Breast epithelium (tissue), 4 donors: ENCODE results near the gene NCS1. TPM values are rescaled to one million over a fixed set of nuclear protein-coding genes. Genes with fewer than 3 reads are reported as not detected.
"Not testable (repeated sequence)": the region's sequence is repeated elsewhere in the genome, so short reads cannot be mapped to it uniquely, and the experiment has no call there.

ENCODE experiments used
- DNase-seq, 2 donors: peaks; one replicate each; pipeline ENCODE4 v3.0.0-alpha.2; 2019; ENCODE audit warnings: low spot score in 2 of 2
- H3K27ac ChIP-seq, 2 donors: fragments of 200-600 bp; sonication (generic) in 1 of 2; one replicate each; pipeline ENCODE4 v1.5.1; 2016 to 2019; ENCODE audit warnings: mild to moderate bottlenecking in 1 of 2
- H3K27me3 ChIP-seq, 2 donors: fragments of 200-600 bp; sonication (generic) in 1 of 2; one replicate each; pipeline versions ENCODE4 v1.5.1 to v1.6.0; 2017 to 2019; ENCODE audit warnings: control low read depth in 1 of 2, mild to moderate bottlenecking in 1 of 2
- H3K36me3 ChIP-seq: fragments of 200-600 bp; one replicate; pipeline ENCODE4 v1.5.1; 2019
- H3K4me1 ChIP-seq, 2 donors: fragments of 200-600 bp; sonication (generic); one replicate each; pipeline ENCODE4 v1.5.1; 2016 to 2019; ENCODE audit warnings: control low read depth in 1 of 2
- H3K4me3 ChIP-seq, 3 donors: fragments of 200-600 bp; sonication (generic); 1 replicate in 2 of 3; 2 replicates in 1 of 3; pipeline ENCODE4 v1.5.1; 2016 to 2019; ENCODE audit warnings: mild to moderate bottlenecking in 3 of 3, moderate library complexity in 2 of 3
- H3K9me3 ChIP-seq, 2 donors: fragments of 200-600 bp; sonication (generic) in 1 of 2; one replicate each; pipeline ENCODE4 v1.5.1; 2016 to 2019; ENCODE audit warnings: control low read depth in 1 of 2
- CTCF ChIP-seq, 3 donors: fragments of 450-650 bp; IDR thresholded peaks; one replicate each; pipeline ENCODE4 v1.5.1; 2016 to 2017; ENCODE audit warnings: antibody characterized with exemption in 3 of 3, mild to moderate bottlenecking in 3 of 3, moderate library complexity in 3 of 3
- POLR2A ChIP-seq: fragments of 450-650 bp; IDR thresholded peaks from one replicate; pipeline ENCODE4 v1.6.1; 2016; ENCODE audit warnings: antibody characterized with exemption, mild to moderate bottlenecking, moderate library complexity
- POLR2AphosphoS5 ChIP-seq, 3 donors: sonication (generic); formaldehyde crosslinking; IDR thresholded peaks; one replicate each; pipeline ENCODE4 v1.6.1; 2017; ENCODE audit warnings: antibody characterized with exemption in 3 of 3
- intact Hi-C: fragments of 100-400 bp; cut with DNase I; formaldehyde crosslinking; loops from one replicate; pipeline ENCODE4 v1.15.1; 2023; ENCODE audit warnings: low total_unique reads
- total RNA-seq, 3 donors: library from RNA; depleted of rRNA; stranded (reverse); fragments of >200 nt; gene quantifications; one replicate each; pipeline ENCODE4 v1.1.0, GENCODE V29; 2016

The NCS1 gene
- total RNA-seq, 3 donors from 2014 or later = 3.2 to 3.9 (median 3.4) TPM

GRCh38 chr9:130271473-130271872, 99.3 kb downstream of the NCS1 start:
- Histone ChIP-seq H3K36me3 (no peaks in the 10 kb centered on the region), H3K4me3 (no peak overlapping the region), H3K27ac (no peak overlapping the region), H3K9me3 (no peaks in the 10 kb centered on the region), H3K4me1 (no peaks in the 10 kb centered on the region), H3K27me3 (peaks cover 0 to 10% of the 10 kb centered on the region in 2 donors)
- intact Hi-C loops = no loop called here
- TF ChIP-seq CTCF (IDR thresholded peaks at IDR 0.05) (no peak), POLR2AphosphoS5 (IDR thresholded peaks at IDR 0.05) (no peak), POLR2A (no peak)
- no peak for DNase-seq

GRCh38 chr9:130275156-130275555, 103.0 kb downstream of the NCS1 start:
- DNase-seq = peak in 1 of 2 donors; percentile 19

GRCh38 chr9:130276121-130276520, 103.9 kb downstream of the NCS1 start:
- no peak for TF ChIP-seq CTCF (IDR thresholded peaks at IDR 0.05)
- no peak for TF ChIP-seq POLR2A
- no peak for TF ChIP-seq POLR2AphosphoS5 (IDR thresholded peaks at IDR 0.05)
- no peak for DNase-seq
- intact Hi-C loops = no loop called here
- Histone ChIP-seq H3K27ac (no peak overlapping the region), H3K27me3 (no peaks in the 10 kb centered on the region), H3K4me1 (no peaks in the 10 kb centered on the region), H3K36me3 (no peaks in the 10 kb centered on the region), H3K4me3 (no peak overlapping the region), H3K9me3 (no peaks in the 10 kb centered on the region)

More at GRCh38 chr9:130275156-130275555, 103.0 kb downstream of the NCS1 start:
- Histone ChIP-seq H3K27me3 (no peaks in the 10 kb centered on the region), H3K36me3 (no peaks in the 10 kb centered on the region), H3K4me1 (no peaks in the 10 kb centered on the region), H3K9me3 (no peaks in the 10 kb centered on the region), H3K27ac (no peak overlapping the region), H3K4me3 (no peak overlapping the region)
- TF ChIP-seq POLR2A (no peak), CTCF (IDR thresholded peaks at IDR 0.05) (no peak), POLR2AphosphoS5 (IDR thresholded peaks at IDR 0.05) (no peak)
- intact Hi-C loops = no loop called here

GRCh38 chr9:130276955-130277354, 104.8 kb downstream of the NCS1 start:
- TF ChIP-seq CTCF (IDR thresholded peaks at IDR 0.05) = no peak
- no peak for TF ChIP-seq POLR2AphosphoS5 (IDR thresholded peaks at IDR 0.05)
- no peak for TF ChIP-seq POLR2A
- H3K36me3 ChIP-seq = no peaks in the 10 kb centered on the region
- no peaks in the 10 kb centered on the region for H3K4me1 ChIP-seq
- intact Hi-C loops = no loop called here
- no peak for DNase-seq
- H3K4me3 ChIP-seq = no peak overlapping the region
- H3K9me3 ChIP-seq = no peaks in the 10 kb centered on the region
- no peaks in the 10 kb centered on the region for H3K27me3 ChIP-seq
- no peak overlapping the region for H3K27ac ChIP-seq

- DNase-seq, H3K36me3 ChIP-seq, H3K27ac ChIP-seq, H3K9me3 ChIP-seq, H3K4me3 ChIP-seq, H3K4me1 ChIP-seq, H3K27me3 ChIP-seq, intact Hi-C loops: not testable (repeated sequence)
These were observed 105.3 kb downstream of the NCS1 start for GRCh38 chr9:130277525-130277924.
